HG02678 (cell line): ENCODE results near the gene PPP2R2D.
"Not testable (repeated sequence)": the region's sequence is repeated elsewhere in the genome, so short reads cannot be mapped to it uniquely, and the experiment has no call there.

Experiments
- ATAC-seq: cut with Tn5 transposase; IDR thresholded peaks from one replicate; pipeline ENCODE4 v1.9.1; 2021; ENCODE audit warnings: mild to moderate bottlenecking, moderate library complexity; ENCODE audit not compliant: unreplicated experiment

The PPP2R2D gene

GRCh38 chr10:131866673-131867072 is 34.1 kb upstream of the PPP2R2D start:
- ATAC-seq, result no peak

GRCh38 chr10:131868436-131868835 is 32.4 kb upstream of the PPP2R2D start:
- no peak for ATAC-seq

GRCh38 chr10:131869344-131869743 is 31.5 kb upstream of the PPP2R2D start:
- ATAC-seq, result no peak

- ATAC-seq, result no peak
Observed at GRCh38 chr10:131870411-131870810, 30.4 kb upstream of the PPP2R2D start.

DNA sequence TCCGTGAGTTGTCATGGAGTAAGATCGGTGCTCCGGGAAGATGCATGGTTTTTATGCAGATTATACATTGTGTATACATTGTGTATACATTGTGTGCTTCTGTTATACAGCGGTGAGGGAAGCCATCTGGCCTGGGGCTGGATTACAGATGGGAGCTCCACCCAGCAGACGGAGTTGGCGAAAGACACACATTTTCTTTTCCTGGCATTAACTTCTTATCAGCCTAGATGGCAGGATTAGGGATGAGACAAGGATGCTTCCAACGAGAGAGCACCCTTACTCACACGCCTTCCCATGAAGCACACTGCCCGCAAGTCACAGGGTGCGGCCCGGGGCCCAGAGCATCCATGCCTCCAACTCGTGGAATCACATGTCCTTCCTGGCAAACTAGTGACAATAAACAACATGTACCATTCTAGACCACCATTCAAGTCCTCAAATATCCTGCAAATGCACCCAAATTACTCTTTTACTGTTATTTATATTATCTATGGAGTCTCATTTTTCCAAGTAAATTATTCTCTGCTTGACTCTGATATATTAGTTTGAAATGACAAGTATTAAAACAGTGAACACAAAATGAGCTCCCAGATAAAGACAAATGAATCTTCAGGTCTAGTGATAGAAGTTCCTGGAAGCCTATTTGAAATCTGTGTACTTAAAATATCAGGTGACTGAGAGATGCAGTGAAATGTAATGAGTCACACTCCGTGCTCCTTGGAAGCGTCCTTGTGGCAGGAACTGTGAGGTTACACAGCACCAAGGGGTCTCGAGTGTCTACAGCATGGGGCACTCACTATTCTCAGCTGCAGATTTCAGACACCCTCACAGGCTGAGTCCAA is 29.8 kb upstream of the PPP2R2D start:
- no peak for ATAC-seq

- no peak for ATAC-seq
Observed at GRCh38 chr10:131871673-131872005, 29.2 kb upstream of the PPP2R2D start.

DNA sequence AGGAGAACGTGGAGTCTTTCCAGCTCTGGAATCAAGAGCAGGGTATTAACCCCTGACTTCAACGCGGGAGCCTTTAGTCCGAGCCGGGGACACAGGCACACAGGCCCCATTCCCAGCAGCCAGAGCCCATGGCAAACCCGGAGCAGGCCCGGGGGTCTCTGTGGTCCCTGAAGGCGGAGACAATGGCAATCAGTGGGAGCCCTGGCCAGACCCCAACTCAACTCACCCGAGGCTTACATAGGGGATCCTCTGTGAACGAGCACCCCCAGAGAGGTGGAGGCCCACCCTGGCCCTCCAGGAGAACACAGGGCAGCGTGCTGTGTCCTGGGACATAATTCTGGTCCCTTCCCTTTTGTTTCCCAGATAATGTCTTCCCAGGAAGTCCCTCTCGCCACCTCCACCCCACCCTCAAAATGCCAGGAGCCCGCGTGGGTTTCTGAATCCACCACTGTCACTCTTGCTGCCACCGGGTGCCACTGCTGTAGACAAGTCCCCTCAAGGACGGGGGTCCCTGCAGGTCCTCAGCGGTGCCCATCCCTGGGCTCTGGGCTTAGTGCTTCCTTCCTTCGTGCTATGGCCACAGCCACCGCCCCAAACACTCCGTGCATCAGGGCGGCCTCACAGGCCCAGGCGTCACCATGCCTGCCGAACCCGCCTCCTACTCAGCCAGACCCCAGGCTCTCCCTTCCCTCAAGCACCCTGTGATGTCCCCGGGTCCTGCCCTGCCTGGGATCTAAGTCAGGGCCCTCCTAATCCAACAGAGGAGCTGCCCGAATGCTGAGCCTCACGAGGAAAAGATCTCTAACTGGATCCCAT is 28.6 kb upstream of the PPP2R2D start:
- no peak for ATAC-seq

DNA sequence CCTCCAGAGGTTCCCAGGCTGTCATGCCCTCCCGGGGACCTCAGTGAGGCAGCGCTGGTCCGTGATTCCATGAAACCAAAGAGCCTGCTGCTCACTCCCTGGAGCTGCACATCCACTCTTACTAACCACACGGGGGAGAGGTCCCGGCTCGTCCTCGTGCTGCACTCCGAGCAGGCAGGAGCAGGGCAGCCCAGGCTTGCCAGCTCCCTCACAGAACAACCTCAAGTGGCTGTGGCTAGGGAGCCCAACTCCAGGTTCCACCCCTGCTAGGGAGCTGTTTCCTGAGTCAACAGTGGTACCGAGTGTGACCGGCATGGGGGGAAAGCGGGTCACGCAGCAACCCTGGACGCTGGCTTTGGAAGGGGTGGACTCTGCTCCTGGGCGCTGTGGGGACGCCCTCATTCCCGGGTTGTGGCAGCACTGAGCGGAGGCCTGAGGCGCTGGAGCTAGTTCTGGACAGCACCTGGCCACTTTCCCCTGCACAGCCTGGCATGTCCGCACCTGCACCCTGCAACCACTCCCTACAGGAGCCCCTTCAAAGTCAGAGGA is 27.9 kb upstream of the PPP2R2D start:
- no peak for ATAC-seq

DNA sequence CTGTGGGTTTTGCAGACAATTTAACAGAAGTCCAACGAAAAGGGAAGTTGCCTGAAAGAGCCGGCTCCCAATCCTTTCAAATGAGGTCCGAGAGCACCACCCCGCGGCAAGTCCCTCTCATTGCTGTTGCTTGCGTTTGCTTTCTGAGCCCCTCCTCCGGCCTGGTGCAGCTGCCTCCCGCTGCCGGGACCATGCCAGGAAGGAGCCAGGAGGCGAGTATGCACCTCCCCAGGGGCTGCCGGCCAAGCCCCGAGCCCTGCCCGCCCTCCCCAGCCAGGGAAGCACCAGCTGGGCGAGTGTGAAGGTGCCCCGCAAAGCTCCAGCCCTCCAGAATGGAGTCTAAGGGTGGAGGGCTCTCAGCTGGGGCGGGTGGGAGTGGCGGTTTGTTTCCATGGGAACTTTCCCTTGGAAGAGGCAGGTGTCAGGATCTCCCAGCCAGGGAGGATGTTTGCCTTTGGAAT is 25.8 kb upstream of the PPP2R2D start:
- ATAC-seq, result no peak

DNA sequence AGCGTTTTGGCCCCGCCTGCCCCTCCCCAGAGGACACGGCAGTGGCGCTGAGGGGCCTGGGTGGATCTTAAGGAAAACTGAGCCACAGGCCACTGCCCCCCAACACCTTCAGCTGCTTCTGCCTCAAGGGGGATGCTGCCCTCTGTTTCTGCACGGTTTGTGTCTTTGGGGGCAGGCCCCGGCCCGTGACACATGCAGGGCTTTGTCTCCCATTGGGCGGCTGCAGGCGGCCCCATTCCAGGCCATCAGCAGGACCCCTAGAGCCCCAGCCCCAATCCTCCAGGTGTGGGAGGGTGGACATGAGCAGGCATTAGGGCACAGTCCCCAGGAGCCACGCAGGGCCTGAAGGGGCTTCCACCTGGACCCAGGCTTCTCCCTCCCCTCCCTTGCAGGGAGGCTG is 25.3 kb upstream of the PPP2R2D start:
- no peak for ATAC-seq

GRCh38 chr10:131876017-131876416 is 24.8 kb upstream of the PPP2R2D start:
- ATAC-seq, result no peak

DNA sequence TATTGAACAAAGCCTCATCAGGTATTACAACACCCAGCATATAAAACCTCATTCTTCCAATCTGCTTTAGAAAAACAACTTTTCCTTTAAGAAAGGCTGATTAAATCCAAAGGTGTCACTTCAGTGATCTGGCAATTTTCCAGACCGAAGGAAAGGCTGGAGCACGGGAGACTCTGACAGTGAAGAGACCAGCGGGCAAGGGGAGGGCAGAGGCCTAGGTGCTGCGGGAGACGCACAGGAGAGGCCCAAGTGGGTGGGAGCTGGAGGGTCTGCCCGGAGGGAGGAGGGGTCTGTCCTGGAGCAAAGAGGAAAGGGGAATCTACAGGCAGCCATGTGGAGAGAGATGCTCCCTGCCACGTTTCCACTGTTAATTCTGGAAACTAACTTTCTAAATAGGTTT is 24.3 kb upstream of the PPP2R2D start:
- ATAC-seq, result no peak

DNA sequence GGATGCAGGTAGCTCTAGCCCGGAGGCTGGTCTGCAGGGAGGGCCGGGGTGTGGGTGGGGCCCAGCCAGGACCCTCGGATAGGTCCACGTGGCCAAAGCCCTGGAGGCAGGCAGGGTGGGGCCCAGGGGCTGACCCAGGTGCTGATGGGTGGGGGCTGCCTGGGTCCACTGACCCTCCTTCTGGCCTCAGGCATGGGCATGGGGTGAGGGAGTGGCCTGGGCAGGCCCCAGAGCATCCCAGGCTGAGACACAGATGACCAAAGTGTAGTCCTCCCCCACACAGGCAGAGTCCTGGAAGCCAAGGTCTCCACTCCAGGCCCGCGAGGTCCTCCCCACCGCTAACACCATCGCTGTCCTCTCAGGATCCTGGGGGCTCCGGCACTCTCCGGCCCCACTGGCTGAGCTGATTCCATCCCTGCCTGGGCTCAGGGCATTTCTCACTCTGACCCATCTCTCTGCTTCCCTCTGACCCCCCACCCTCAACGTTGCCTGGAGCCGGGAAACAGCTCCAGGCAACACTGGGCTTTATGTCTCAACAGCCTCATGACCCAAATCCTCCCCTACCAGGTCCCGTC is 20.7 kb upstream of the PPP2R2D start:
- no peak for ATAC-seq

- ATAC-seq, result no peak
Observed at GRCh38 chr10:131881104-131881880, 19.5 kb upstream of the PPP2R2D start.

DNA sequence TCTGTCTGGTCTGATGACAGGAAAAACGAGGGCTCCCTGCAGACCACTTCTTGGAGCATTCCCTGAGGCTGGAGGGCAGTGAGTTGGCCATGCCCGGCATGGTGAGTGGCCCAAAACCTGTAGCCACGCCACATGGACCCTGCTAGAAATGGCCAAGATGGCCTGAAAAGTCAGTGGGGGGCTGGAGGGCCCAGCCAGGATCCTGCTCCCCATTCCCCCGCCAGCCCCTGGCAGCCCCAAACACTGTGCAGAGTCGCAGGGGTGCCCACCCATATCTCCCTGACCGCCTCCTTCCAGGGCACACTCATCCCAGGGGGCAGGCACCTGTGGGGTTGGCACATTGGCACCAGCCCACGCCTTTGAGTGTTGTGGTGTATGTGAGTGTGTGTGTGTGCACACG is 18.7 kb upstream of the PPP2R2D start:
- ATAC-seq, result no peak

DNA sequence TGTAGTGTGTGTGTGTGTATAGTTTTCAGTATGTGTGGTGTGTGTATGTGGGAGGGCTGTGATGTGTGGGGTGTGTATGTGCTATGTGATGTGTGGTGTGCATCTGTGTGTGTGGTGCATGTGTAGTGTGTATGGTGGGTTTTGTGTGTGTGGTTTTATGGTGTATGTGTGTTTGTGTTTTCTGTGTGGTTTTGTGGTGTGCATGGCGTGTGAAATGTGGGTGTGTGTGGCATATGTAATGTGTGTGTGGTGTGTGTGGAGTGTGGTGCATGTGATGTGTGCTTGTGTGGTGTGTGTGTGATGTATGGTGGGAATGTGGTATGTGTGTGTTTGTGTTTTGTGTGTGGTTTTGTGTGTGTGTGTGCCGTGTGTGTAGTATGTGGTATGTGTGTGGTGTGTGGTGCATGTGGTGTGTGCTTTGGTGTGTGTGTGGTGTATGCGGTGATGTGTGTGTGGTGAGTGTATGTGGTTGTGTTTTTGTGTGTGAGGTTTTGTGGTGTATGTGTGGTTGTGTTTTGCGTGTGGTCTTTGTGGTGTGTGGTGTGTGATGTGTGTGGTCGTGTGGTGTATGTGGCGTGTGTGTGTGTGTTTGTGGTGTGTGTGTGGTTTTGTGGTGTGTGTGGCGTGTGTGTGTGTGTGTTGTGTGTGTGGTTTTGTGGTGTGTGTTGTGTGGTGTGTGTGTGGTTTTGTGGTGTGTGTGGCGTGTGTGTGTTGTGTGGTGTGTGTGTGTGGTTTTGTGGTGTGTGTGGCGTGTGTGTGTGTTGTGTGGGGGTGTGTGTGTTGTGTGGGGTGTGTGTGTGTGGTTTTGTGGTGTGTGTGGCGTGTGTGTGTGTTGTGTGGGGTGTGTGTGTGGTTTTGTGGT is 18.0 kb upstream of the PPP2R2D start:
- no peak for ATAC-seq

GRCh38 chr10:131883621-131884393 is 17.0 kb upstream of the PPP2R2D start:
- ATAC-seq, result not testable (repeated sequence)

DNA sequence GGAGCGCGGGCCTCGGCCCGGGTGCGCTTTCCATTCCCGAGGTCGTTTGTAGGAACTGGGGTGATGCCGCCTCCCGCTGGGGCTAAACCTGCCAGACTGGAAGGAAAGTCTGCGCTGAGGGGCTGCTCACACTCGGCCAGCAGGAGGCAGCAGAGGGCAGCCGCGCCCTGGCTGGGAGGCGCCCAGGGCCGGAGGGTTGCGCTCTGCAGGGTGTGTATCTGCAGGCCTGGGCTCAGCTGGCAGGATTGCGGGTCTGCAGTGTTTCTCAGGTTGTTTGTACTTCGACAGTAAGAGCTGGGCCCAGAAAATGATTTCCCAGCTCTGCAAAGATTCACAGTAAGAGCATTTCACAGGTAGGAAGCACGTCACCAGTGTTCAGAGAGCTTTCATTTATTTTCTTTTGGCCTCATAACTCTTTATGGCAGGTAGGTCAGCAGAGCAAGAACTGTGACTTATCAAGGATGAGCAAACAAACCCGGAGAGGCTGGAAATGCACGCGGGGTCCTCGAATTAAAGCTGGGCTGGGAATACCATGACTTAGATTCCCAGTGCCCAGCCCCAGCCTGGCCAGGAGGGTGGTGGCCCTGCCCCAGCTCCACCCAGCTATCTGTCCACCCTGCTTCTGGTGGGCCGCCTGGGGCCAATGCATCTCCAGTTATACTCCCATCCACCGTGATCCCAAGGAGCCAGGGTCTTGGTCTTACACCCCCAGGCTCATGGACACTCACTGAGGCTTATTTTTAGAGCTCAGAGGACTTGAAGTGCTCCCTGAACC is 15.2 kb upstream of the PPP2R2D start:
- peak; percentile 97 for ATAC-seq
